ENCODE data around the gene CTAGE15. TPM values are rescaled to one million over a fixed set of nuclear protein-coding genes. Genes with fewer than 3 reads are reported as not detected.

Gene CTAGE15
- polyA plus RNA-seq, 1 donor = 0.73 TPM

Other genes with a start within 250 kb of the CTAGE15 start
- 2.1 TPM for gene FAM131B, start 209.1 kb upstream of the CTAGE15 start, polyA plus RNA-seq (ENCODE audit: insufficient read length)
- 63.9 TPM for gene ZYX, start 190.5 kb upstream of the CTAGE15 start, polyA plus RNA-seq (ENCODE audit: insufficient read length)
- 20.2 TPM for gene EPHA1, start 162.9 kb upstream of the CTAGE15 start, polyA plus RNA-seq (ENCODE audit: insufficient read length)
- gene TAS2R60, start 128.3 kb upstream of the CTAGE15 start, polyA plus RNA-seq (ENCODE audit: insufficient read length) = not detected
- not detected for gene TAS2R41, start 93.9 kb upstream of the CTAGE15 start, polyA plus RNA-seq (ENCODE audit: insufficient read length)
- gene TCAF2, start 49.2 kb downstream of the CTAGE15 start, polyA plus RNA-seq (ENCODE audit: insufficient read length) = 3.3 TPM
- not detected for gene CTAGE6, start 185.9 kb downstream of the CTAGE15 start, polyA plus RNA-seq (ENCODE audit: insufficient read length)